Lung (tissue), 12 donors: ENCODE measurements around the gene XRCC3. TPM values are rescaled to one million over a fixed set of nuclear protein-coding genes. Genes with fewer than 3 reads are reported as not detected.
A peak's percentile ranks its signal among the peaks of the same experiment; 100 is the strongest.

Experiments used
- ATAC-seq: fragments of 200-7000 bp; cut with Tn5 transposase; one replicate; pipeline ENCODE4 v1.9.1; 2020; ENCODE audit warnings: moderate number of reproducible peaks; ENCODE audit not compliant: insufficient read depth, low FRiP score
- DNase-seq, 3 donors: peaks; one replicate each; pipeline ENCODE4 v3.0.0-alpha.2; 2013 to 2017
- H3K27ac ChIP-seq, 2 donors: one replicate each; pipeline ENCODE4 v1.5.1; 2013; ENCODE audit warnings: mild to moderate bottlenecking in 2 of 2, moderate library complexity in 2 of 2, control low read depth in 1 of 2, inconsistent platforms in 1 of 2, low read depth in 1 of 2, low read length in 1 of 2
- H3K27me3 ChIP-seq, 3 donors: one replicate each; pipeline ENCODE4 v1.5.1; 2013; ENCODE audit warnings: low read length in 2 of 3; ENCODE audit not compliant: control insufficient read depth in 3 of 3, insufficient read depth in 3 of 3
- H3K36me3 ChIP-seq, 4 donors: one replicate each; pipeline ENCODE4 v1.5.1; 2013; ENCODE audit warnings: low read length in 4 of 4, mild to moderate bottlenecking in 1 of 4, moderate library complexity in 1 of 4; ENCODE audit not compliant: control insufficient read depth in 4 of 4, insufficient read depth in 4 of 4
- H3K4me1 ChIP-seq, 5 donors: one replicate each; pipeline ENCODE4 v1.5.1; 2013; ENCODE audit warnings: low read length in 5 of 5, mild to moderate bottlenecking in 2 of 5, moderate library complexity in 1 of 5; ENCODE audit not compliant: control insufficient read depth in 5 of 5, insufficient read depth in 5 of 5
- H3K4me3 ChIP-seq: one replicate; pipeline ENCODE4 v1.5.1; 2013; ENCODE audit warnings: mild to moderate bottlenecking, control low read depth, moderate library complexity
- H3K9ac ChIP-seq, 2 donors: one replicate each; pipeline ENCODE4 v1.5.1; 2013; ENCODE audit warnings: low read length in 2 of 2, control low read depth in 1 of 2; ENCODE audit not compliant: insufficient read depth in 1 of 2
- H3K9me3 ChIP-seq, 4 donors: one replicate each; pipeline ENCODE4 v1.5.1; 2013; ENCODE audit warnings: low read length in 3 of 4, mild to moderate bottlenecking in 1 of 4, moderate library complexity in 1 of 4; ENCODE audit not compliant: control insufficient read depth in 4 of 4, insufficient read depth in 3 of 4
- WGBS, 2 donors: extraction: QIAGEN DNeasy Blood & Tissue Kit; methylation state at CpG; one replicate each; pipeline ENCODE4 v1.1.7; 2013; 5-methylcytosine and 5-hydroxymethylcytosine counted together
- polyA plus RNA-seq, 2 donors: library from polyadenylated mRNA; stranded (reverse); fragments of 200-250 nt; gene quantifications; one replicate each; pipeline ENCODE4 v1.2.1, GENCODE V29; 2013
- total RNA-seq, 2 donors: library from RNA; depleted of rRNA in 1 of 2; stranded (reverse); fragments of >200 nt in 1 of 2; gene quantifications; one replicate each; pipeline ENCODE4 v1.2.1, GENCODE V29; 2014 to 2021
- TF ChIP-seq, protein P1 (sequence below): IDR thresholded peaks from 2 replicates; pipeline ENCODE4 v1.5.1; 2012; ENCODE audit warnings: mild to moderate bottlenecking; ENCODE audit errors: control extremely low read depth, extremely low read depth
- donor health status: control.
- donor health status: control.
- donor health status: Bipolar disorder and iron deficiency.
- donor health status: healthy.
- donor health status: DM: yes; HTN: yes; CAD: no.

The XRCC3 gene
- total and polyA plus RNA-seq, 4 donors: 4.4 to 10.4 (median 6.0) TPM

- WGBS, 2 donors: 84 to 90% methylated on average over 17 of the region's 17 CpGs
- peak overlapping the region in 1 of 2 donors; percentile 25 for H3K9ac ChIP-seq
- H3K27ac ChIP-seq: no peak overlapping the region
- ATAC-seq (no peak), DNase-seq (no peak)
- H3K36me3 ChIP-seq: peaks cover 0 to 3% (median 0%) of the 10 kb centered on the region in 4 donors
- TF ChIP-seq, protein P1, sequence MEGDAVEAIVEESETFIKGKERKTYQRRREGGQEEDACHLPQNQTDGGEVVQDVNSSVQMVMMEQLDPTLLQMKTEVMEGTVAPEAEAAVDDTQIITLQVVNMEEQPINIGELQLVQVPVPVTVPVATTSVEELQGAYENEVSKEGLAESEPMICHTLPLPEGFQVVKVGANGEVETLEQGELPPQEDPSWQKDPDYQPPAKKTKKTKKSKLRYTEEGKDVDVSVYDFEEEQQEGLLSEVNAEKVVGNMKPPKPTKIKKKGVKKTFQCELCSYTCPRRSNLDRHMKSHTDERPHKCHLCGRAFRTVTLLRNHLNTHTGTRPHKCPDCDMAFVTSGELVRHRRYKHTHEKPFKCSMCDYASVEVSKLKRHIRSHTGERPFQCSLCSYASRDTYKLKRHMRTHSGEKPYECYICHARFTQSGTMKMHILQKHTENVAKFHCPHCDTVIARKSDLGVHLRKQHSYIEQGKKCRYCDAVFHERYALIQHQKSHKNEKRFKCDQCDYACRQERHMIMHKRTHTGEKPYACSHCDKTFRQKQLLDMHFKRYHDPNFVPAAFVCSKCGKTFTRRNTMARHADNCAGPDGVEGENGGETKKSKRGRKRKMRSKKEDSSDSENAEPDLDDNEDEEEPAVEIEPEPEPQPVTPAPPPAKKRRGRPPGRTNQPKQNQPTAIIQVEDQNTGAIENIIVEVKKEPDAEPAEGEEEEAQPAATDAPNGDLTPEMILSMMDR: no peak
- H3K27me3 ChIP-seq: no peaks in the 10 kb centered on the region
- peaks cover 0 to 41% (median 14%) of the 10 kb centered on the region in 5 donors for H3K4me1 ChIP-seq
- H3K9me3 ChIP-seq: no peaks in the 10 kb centered on the region
- no peak overlapping the region for H3K4me3 ChIP-seq
These were observed 1.7 kb upstream of the XRCC3 start for GRCh38 chr14:103716899-103717411.

DNA sequence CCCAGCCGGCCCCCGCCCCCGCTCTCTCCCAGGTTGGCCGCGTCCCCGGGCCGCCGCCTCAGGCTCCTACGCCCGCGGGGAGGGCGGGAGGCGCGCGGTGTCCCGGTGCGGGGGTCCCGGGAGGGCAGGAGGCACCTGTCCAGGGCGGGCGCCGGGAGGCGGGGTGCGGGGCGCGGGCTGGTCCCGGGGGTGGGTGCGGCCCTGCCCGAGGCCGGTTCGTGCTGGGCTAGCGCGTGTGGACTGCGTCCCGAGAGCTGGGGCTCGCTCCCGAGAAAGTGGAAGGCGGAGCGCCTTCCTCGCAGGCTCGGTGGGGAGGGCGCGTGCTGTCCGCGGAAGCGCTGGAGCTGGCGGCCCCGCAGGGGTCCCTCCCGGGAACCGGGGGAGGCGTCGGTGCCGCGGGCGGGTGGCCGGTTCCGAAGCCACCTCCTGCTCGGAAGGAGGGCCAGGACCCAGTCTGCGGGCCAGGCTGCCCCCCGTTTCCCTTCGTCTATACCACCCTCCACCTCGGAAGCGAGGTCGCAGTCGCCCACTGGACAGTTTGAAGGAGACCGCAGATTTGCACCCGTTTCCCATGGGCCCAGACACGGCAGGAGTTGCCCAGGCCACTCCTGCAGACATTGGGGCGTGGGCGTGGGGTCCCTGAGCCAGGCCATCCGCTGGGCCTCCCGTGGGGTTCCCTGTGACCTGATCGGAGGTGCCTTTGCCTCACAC lies 995 bp upstream of the XRCC3 start:
- 3 to 6% methylated on average over 43 to 72 of the region's 72 CpGs for WGBS, 2 donors
- Histone ChIP-seq H3K4me3 (peak overlapping the region; percentile 80), H3K9ac (peak overlapping the region in 1 of 2 donors; percentile 25), H3K36me3 (peaks cover 0 to under 1% (median 0%) of the 10 kb centered on the region in 4 donors), H3K27me3 (no peaks in the 10 kb centered on the region), H3K27ac (peak overlapping the region in 1 of 2 donors; percentile 73), H3K9me3 (no peaks in the 10 kb centered on the region), H3K4me1 (peaks cover 0 to 41% (median 14%) of the 10 kb centered on the region in 5 donors)
- TF ChIP-seq, protein P1: no peak
- no peak for DNase-seq
- no peak for ATAC-seq

- H3K9me3 ChIP-seq: no peaks in the 10 kb centered on the region
- H3K36me3 ChIP-seq: no peaks in the 10 kb centered on the region
- TF ChIP-seq, protein P1: no peak
- no peaks in the 10 kb centered on the region for H3K27me3 ChIP-seq
- ATAC-seq (no peak), DNase-seq (no peak)
- H3K9ac ChIP-seq: no peak overlapping the region
- H3K4me1 ChIP-seq: peaks cover 0 to 41% (median 14%) of the 10 kb centered on the region in 5 donors
- 67 to 79% methylated on average over 16 of the region's 16 CpGs for WGBS, 2 donors
- H3K27ac ChIP-seq: no peak overlapping the region
- no peak overlapping the region for H3K4me3 ChIP-seq
These were observed 1.1 kb downstream of the XRCC3 start for GRCh38 chr14:103714063-103714724.
